Measurements from ENCODE around the gene TGM2. TPM values are rescaled to one million over a fixed set of nuclear protein-coding genes. Genes with fewer than 3 reads are reported as not detected.

The TGM2 gene
- total and polyA plus RNA-seq, 2 experiments from 2014 or later = 119 to 275 TPM

GRCh38 chr20:38138086-38138778 is 26.8 kb downstream of the TGM2 start:
- H3K27me3 ChIP-seq = no peaks in the 10 kb centered on the region
- H3K9me3 ChIP-seq (ENCODE audit: low read depth) = no peaks in the 10 kb centered on the region
- no peak for DNase-seq (ENCODE audit: low read depth in 1 of 2, low spot score in 1 of 2)
- no peak for TF ChIP-seq CTCF (IDR thresholded peaks at IDR 0.05; ENCODE audit: low read depth, low read length)
- H3K36me3 ChIP-seq = peaks cover 21% of the 10 kb centered on the region
- no peak overlapping the region for H3K27ac ChIP-seq
- no peak overlapping the region for H3K4me3 ChIP-seq
- peaks cover 12% of the 10 kb centered on the region for H3K4me1 ChIP-seq (ENCODE audit: low read depth)

GRCh38 chr20:38137441-38138037 is 27.5 kb downstream of the TGM2 start:
- no peak for DNase-seq (ENCODE audit: low read depth in 1 of 2, low spot score in 1 of 2)
- Histone ChIP-seq H3K27me3 (no peaks in the 10 kb centered on the region), H3K27ac (no peak overlapping the region), H3K36me3 (peaks cover 21% of the 10 kb centered on the region), H3K4me3 (no peak overlapping the region), H3K4me1 (ENCODE audit: low read depth) (peaks cover 6% of the 10 kb centered on the region), H3K9me3 (ENCODE audit: low read depth) (no peaks in the 10 kb centered on the region)
- no peak for TF ChIP-seq CTCF (IDR thresholded peaks at IDR 0.05; ENCODE audit: low read depth, low read length)

GRCh38 chr20:38136421-38137245 is 28.4 kb downstream of the TGM2 start:
- TF ChIP-seq CTCF (IDR thresholded peaks at IDR 0.05; ENCODE audit: low read depth, low read length) = no peak
- Histone ChIP-seq H3K9me3 (ENCODE audit: low read depth) (no peaks in the 10 kb centered on the region), H3K4me3 (no peak overlapping the region), H3K27ac (no peak overlapping the region), H3K36me3 (peaks cover 21% of the 10 kb centered on the region), H3K4me1 (ENCODE audit: low read depth) (peaks cover 6% of the 10 kb centered on the region), H3K27me3 (no peaks in the 10 kb centered on the region)
- DNase-seq (ENCODE audit: low read depth in 1 of 2, low spot score in 1 of 2) = no peak

- no peak for DNase-seq (ENCODE audit: low read depth in 1 of 2, low spot score in 1 of 2)
- no peak for TF ChIP-seq CTCF (IDR thresholded peaks at IDR 0.05; ENCODE audit: low read depth, low read length)
- no peaks in the 10 kb centered on the region for H3K9me3 ChIP-seq (ENCODE audit: low read depth)
- H3K27ac ChIP-seq = peak overlapping the region; percentile 43
- no peaks in the 10 kb centered on the region for H3K27me3 ChIP-seq
- H3K36me3 ChIP-seq = peaks cover 23% of the 10 kb centered on the region
- H3K4me1 ChIP-seq (ENCODE audit: low read depth) = peaks cover 6% of the 10 kb centered on the region
- no peak overlapping the region for H3K4me3 ChIP-seq
Observed at GRCh38 chr20:38135651-38136420, 29.2 kb downstream of the TGM2 start.

GRCh38 chr20:38135271-38135650 is 29.8 kb downstream of the TGM2 start:
- DNase-seq (ENCODE audit: low read depth in 1 of 2, low spot score in 1 of 2) = no peak
- no peak for TF ChIP-seq CTCF (IDR thresholded peaks at IDR 0.05; ENCODE audit: low read depth, low read length)
- H3K9me3 ChIP-seq (ENCODE audit: low read depth) = no peaks in the 10 kb centered on the region
- H3K36me3 ChIP-seq = peaks cover 28% of the 10 kb centered on the region
- H3K4me1 ChIP-seq (ENCODE audit: low read depth) = peaks cover 6% of the 10 kb centered on the region
- H3K4me3 ChIP-seq = no peak overlapping the region
- H3K27ac ChIP-seq = peak overlapping the region; percentile 19
- H3K27me3 ChIP-seq = no peaks in the 10 kb centered on the region

All from cardiac muscle cell (in vitro differentiated cells and primary cell).